ENCODE data around the gene RHOBTB1.

The RHOBTB1 gene

DNA sequence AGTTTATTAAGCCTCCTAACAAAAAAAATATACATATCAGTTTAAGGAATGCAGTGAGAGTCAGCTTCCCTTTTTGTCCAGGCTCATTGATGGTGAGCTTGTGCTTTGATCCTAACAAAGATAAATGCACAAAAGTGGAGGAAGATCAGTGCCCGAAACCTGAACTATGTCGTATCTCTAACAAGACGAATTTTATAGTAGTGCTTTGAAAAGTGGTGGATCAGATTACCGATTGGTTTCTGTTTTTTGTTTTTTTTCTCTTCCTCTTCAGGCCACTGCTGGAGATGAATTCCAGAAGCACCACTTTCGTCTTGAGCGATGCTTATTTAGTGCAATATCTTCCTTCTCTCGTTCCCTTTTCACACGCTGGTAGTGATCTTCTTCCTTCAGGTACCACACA, 72.8 kb downstream of the RHOBTB1 start:
- no peak for DNase-seq (ENCODE audit: low spot score)
- Histone ChIP-seq H3K79me1 (ENCODE audit: low read depth, low read length) (no peaks in the 10 kb centered on the region), H2AK5ac (ENCODE audit: low read depth, low read length) (no peak overlapping the region), H3K27me3 (ENCODE audit: control insufficient read depth in 3 of 3, insufficient read depth in 3 of 3, low read depth in 1 of 3, low read length in 3 of 3) (no peaks in the 10 kb centered on the region), H4K8ac (ENCODE audit: low read depth, low read length) (no peak overlapping the region), H3K14ac (ENCODE audit: low read length) (peak overlapping the region; percentile 50), H2AFZ (ENCODE audit: low read length) (no peak overlapping the region), H3K4ac (ENCODE audit: low read length) (no peak overlapping the region), H3K23ac (ENCODE audit: low read depth, low read length, poor library complexity) (no peak overlapping the region), H3K18ac (ENCODE audit: low read length) (no peak overlapping the region), H3K4me3 (ENCODE audit: low read length in 2 of 2) (no peak overlapping the region), H2BK15ac (ENCODE audit: low read length) (no peak overlapping the region), H3K9me3 (replicated peaks in 1 of 2; ENCODE audit: control insufficient read depth in 2 of 2, insufficient read depth in 1 of 2, low read depth in 1 of 2, low read length in 2 of 2) (peaks cover 0 to 12% of the 10 kb centered on the region in 2 donors), H3K9ac (ENCODE audit: low read depth, low read length, poor library complexity) (no peak overlapping the region), H3K4me1 (ENCODE audit: control insufficient read depth in 2 of 2, insufficient read depth in 1 of 2, low read depth in 1 of 2, low read length in 2 of 2) (peaks cover 0 to 7% of the 10 kb centered on the region in 2 donors), H4K91ac (ENCODE audit: low read depth, low read length, poor library complexity) (no peak overlapping the region), H2BK120ac (ENCODE audit: low read depth, low read length) (no peak overlapping the region), H2BK5ac (ENCODE audit: low read length) (no peak overlapping the region), H2BK12ac (ENCODE audit: low read length) (no peak overlapping the region), H3K4me2 (ENCODE audit: insufficient read depth, low read length, poor library complexity, severe bottlenecking) (no peak overlapping the region), H3K27ac (replicated peaks; ENCODE audit: low read length) (no peak overlapping the region), H3K36me3 (replicated peaks in 1 of 2; ENCODE audit: control insufficient read depth in 2 of 2, insufficient read depth in 2 of 2, low read length in 2 of 2) (peaks cover 2 to 28% of the 10 kb centered on the region in 2 donors)
- no CpG with 5 or more reads among the region's 8 CpGs for WGBS, 2 donors (ENCODE audit: extremely low coverage in 2 of 2, insufficient read length in 2 of 2, insufficient replicate concordance in 1 of 2)

DNA sequence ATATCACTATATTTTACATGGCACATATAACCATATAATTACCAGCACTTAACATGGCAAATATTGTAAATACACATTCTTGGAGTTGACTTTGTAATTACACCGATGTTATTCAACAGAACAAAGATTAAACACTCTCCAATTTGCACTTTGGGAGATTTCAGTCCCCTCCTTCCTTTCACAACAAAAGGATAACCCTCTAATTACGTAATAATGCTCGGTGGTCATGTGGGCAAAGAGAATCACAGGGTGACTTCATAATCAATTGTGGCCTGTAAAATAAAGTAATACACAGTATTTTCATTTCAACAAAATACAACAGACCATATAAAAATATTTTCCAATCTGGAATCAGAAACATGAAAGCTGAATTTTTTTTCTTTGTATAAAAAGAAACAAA, 73.2 kb downstream of the RHOBTB1 start:
- Histone ChIP-seq H2BK12ac (ENCODE audit: low read length) (no peak overlapping the region), H3K27ac (replicated peaks; ENCODE audit: low read length) (no peak overlapping the region), H3K9me3 (replicated peaks in 1 of 2; ENCODE audit: control insufficient read depth in 2 of 2, insufficient read depth in 1 of 2, low read depth in 1 of 2, low read length in 2 of 2) (peaks cover 0 to 12% of the 10 kb centered on the region in 2 donors), H2BK15ac (ENCODE audit: low read length) (no peak overlapping the region), H3K14ac (ENCODE audit: low read length) (no peak overlapping the region), H3K9ac (ENCODE audit: low read depth, low read length, poor library complexity) (no peak overlapping the region), H4K91ac (ENCODE audit: low read depth, low read length, poor library complexity) (no peak overlapping the region), H3K27me3 (ENCODE audit: control insufficient read depth in 3 of 3, insufficient read depth in 3 of 3, low read depth in 1 of 3, low read length in 3 of 3) (no peaks in the 10 kb centered on the region), H3K4ac (ENCODE audit: low read length) (no peak overlapping the region), H2AFZ (ENCODE audit: low read length) (no peak overlapping the region), H2BK5ac (ENCODE audit: low read length) (no peak overlapping the region), H2AK5ac (ENCODE audit: low read depth, low read length) (no peak overlapping the region), H4K8ac (ENCODE audit: low read depth, low read length) (no peak overlapping the region), H3K4me2 (ENCODE audit: insufficient read depth, low read length, poor library complexity, severe bottlenecking) (no peak overlapping the region), H3K36me3 (replicated peaks in 1 of 2; ENCODE audit: control insufficient read depth in 2 of 2, insufficient read depth in 2 of 2, low read length in 2 of 2) (peaks cover 2 to 28% of the 10 kb centered on the region in 2 donors), H3K4me1 (ENCODE audit: control insufficient read depth in 2 of 2, insufficient read depth in 1 of 2, low read depth in 1 of 2, low read length in 2 of 2) (peaks cover 0 to 10% of the 10 kb centered on the region in 2 donors), H2BK120ac (ENCODE audit: low read depth, low read length) (no peak overlapping the region), H3K4me3 (ENCODE audit: low read length in 2 of 2) (no peak overlapping the region), H3K79me1 (ENCODE audit: low read depth, low read length) (no peaks in the 10 kb centered on the region), H3K18ac (ENCODE audit: low read length) (no peak overlapping the region), H3K23ac (ENCODE audit: low read depth, low read length, poor library complexity) (no peak overlapping the region)
- WGBS, 2 donors (ENCODE audit: extremely low coverage in 2 of 2, insufficient read length in 2 of 2, insufficient replicate concordance in 1 of 2), result no CpG with 5 or more reads among the region's 3 CpGs
- DNase-seq (ENCODE audit: low spot score), result no peak

DNA sequence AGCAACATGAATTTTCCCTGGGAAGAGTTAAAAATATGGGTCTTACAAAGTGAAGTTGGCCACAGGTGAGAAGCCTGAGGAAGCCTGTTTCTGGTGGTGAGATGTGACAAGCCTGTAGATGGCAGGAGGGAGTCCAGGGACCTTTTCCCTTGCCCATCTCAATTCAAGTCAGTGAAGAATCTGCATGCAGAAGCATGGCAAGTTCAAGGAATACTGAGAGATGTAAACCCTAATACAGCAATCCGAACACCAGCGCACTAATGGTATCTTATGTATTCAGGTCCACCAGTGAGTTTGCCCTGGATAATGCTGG, 73.6 kb downstream of the RHOBTB1 start:
- H3K4me3 ChIP-seq (ENCODE audit: low read length in 2 of 2), result no peak overlapping the region
- H3K36me3 ChIP-seq (replicated peaks in 1 of 2; ENCODE audit: control insufficient read depth in 2 of 2, insufficient read depth in 2 of 2, low read length in 2 of 2), result peaks cover 2 to 28% of the 10 kb centered on the region in 2 donors
- H3K79me1 ChIP-seq (ENCODE audit: low read depth, low read length), result no peaks in the 10 kb centered on the region
- H2AK5ac ChIP-seq (ENCODE audit: low read depth, low read length), result no peak overlapping the region
- peak overlapping the region; percentile 11 for H2AFZ ChIP-seq (ENCODE audit: low read length)
- no peak overlapping the region for H2BK5ac ChIP-seq (ENCODE audit: low read length)
- H2BK15ac ChIP-seq (ENCODE audit: low read length), result no peak overlapping the region
- H3K27ac ChIP-seq (replicated peaks; ENCODE audit: low read length), result no peak overlapping the region
- H3K9ac ChIP-seq (ENCODE audit: low read depth, low read length, poor library complexity), result no peak overlapping the region
- H4K91ac ChIP-seq (ENCODE audit: low read depth, low read length, poor library complexity), result no peak overlapping the region
- peaks cover 0 to 13% of the 10 kb centered on the region in 2 donors for H3K4me1 ChIP-seq (ENCODE audit: control insufficient read depth in 2 of 2, insufficient read depth in 1 of 2, low read depth in 1 of 2, low read length in 2 of 2)
- DNase-seq (ENCODE audit: low spot score), result no peak
- no peak overlapping the region for H4K8ac ChIP-seq (ENCODE audit: low read depth, low read length)
- H2BK120ac ChIP-seq (ENCODE audit: low read depth, low read length), result no peak overlapping the region
- no peak overlapping the region for H3K4ac ChIP-seq (ENCODE audit: low read length)
- no peak overlapping the region for H3K4me2 ChIP-seq (ENCODE audit: insufficient read depth, low read length, poor library complexity, severe bottlenecking)
- H3K23ac ChIP-seq (ENCODE audit: low read depth, low read length, poor library complexity), result no peak overlapping the region
- H3K14ac ChIP-seq (ENCODE audit: low read length), result no peak overlapping the region
- no peak overlapping the region for H2BK12ac ChIP-seq (ENCODE audit: low read length)
- WGBS, 2 donors (ENCODE audit: extremely low coverage in 2 of 2, insufficient read length in 2 of 2, insufficient replicate concordance in 1 of 2), result no CpG with 5 or more reads among the region's 2 CpGs
- peaks cover 0 to 12% of the 10 kb centered on the region in 2 donors for H3K9me3 ChIP-seq (replicated peaks in 1 of 2; ENCODE audit: control insufficient read depth in 2 of 2, insufficient read depth in 1 of 2, low read depth in 1 of 2, low read length in 2 of 2)
- no peak overlapping the region for H3K18ac ChIP-seq (ENCODE audit: low read length)
- H3K27me3 ChIP-seq (ENCODE audit: control insufficient read depth in 3 of 3, insufficient read depth in 3 of 3, low read depth in 1 of 3, low read length in 3 of 3), result no peaks in the 10 kb centered on the region

DNA sequence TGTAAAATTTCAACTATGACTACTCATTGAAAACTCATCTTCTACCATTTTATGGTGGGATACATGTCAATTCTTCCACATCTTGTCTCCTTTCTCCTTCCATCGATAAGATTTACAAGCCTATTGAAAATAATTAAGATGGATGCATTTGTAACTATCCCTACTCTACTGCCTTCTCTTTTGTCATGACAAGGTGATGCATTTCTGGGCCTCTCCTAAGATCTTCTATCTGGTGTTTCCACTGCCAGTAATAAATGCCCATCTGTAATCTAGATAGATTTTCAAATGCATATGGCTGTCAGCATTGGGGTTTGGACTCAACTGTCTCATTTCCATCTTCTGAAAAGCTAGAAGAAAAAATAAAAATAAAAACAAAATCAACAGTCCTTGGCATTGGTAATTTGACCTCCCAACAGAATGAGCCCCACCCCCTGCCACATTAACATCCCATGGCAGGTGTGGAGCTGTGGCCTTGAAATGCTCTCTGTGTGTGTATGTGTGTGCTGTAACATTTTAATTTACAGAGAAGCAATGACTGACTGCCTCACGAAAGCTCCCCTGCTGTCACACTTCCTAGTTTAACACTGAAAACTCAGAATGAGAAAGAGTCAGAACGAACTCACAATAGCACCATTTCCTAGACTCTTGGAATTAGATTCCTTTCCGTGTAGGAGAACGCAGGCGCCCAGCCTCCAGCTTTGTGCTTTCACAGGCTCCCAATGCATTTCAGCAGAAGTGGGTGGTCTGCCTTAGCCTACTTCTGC, 74.2 kb downstream of the RHOBTB1 start:
- Histone ChIP-seq H3K4ac (ENCODE audit: low read length) (no peak overlapping the region), H4K91ac (ENCODE audit: low read depth, low read length, poor library complexity) (no peak overlapping the region), H4K8ac (ENCODE audit: low read depth, low read length) (no peak overlapping the region), H3K4me1 (ENCODE audit: control insufficient read depth in 2 of 2, insufficient read depth in 1 of 2, low read depth in 1 of 2, low read length in 2 of 2) (peaks cover 0 to 19% of the 10 kb centered on the region in 2 donors), H3K14ac (ENCODE audit: low read length) (no peak overlapping the region), H3K4me3 (ENCODE audit: low read length in 2 of 2) (no peak overlapping the region), H3K79me1 (ENCODE audit: low read depth, low read length) (no peaks in the 10 kb centered on the region), H2AFZ (ENCODE audit: low read length) (peak overlapping the region; percentile 11), H2BK5ac (ENCODE audit: low read length) (no peak overlapping the region), H2AK5ac (ENCODE audit: low read depth, low read length) (no peak overlapping the region), H3K18ac (ENCODE audit: low read length) (no peak overlapping the region), H2BK120ac (ENCODE audit: low read depth, low read length) (no peak overlapping the region), H3K27ac (replicated peaks; ENCODE audit: low read length) (no peak overlapping the region), H3K9ac (ENCODE audit: low read depth, low read length, poor library complexity) (no peak overlapping the region), H3K27me3 (ENCODE audit: control insufficient read depth in 3 of 3, insufficient read depth in 3 of 3, low read depth in 1 of 3, low read length in 3 of 3) (no peaks in the 10 kb centered on the region), H3K23ac (ENCODE audit: low read depth, low read length, poor library complexity) (no peak overlapping the region), H2BK15ac (ENCODE audit: low read length) (no peak overlapping the region), H2BK12ac (ENCODE audit: low read length) (no peak overlapping the region), H3K36me3 (replicated peaks in 1 of 2; ENCODE audit: control insufficient read depth in 2 of 2, insufficient read depth in 2 of 2, low read length in 2 of 2) (peaks cover 2 to 28% of the 10 kb centered on the region in 2 donors), H3K9me3 (replicated peaks in 1 of 2; ENCODE audit: control insufficient read depth in 2 of 2, insufficient read depth in 1 of 2, low read depth in 1 of 2, low read length in 2 of 2) (peaks cover 0 to 12% of the 10 kb centered on the region in 2 donors), H3K4me2 (ENCODE audit: insufficient read depth, low read length, poor library complexity, severe bottlenecking) (no peak overlapping the region)
- no CpG with 5 or more reads among the region's 6 CpGs for WGBS, 2 donors (ENCODE audit: extremely low coverage in 2 of 2, insufficient read length in 2 of 2, insufficient replicate concordance in 1 of 2)
- no peak for DNase-seq (ENCODE audit: low spot score)

Data from neuronal stem cell (in vitro differentiated cells).